OCI-M2 (cell line): Measurements from ENCODE around the gene SCAMP4.

Experiments used
- DNase-seq: peaks from one replicate; lab custom pipeline; 2025; ENCODE audit not compliant: unreplicated experiment; lab: John Stamatoyannopoulos, UW

The SCAMP4 gene

GRCh38 chr19:1935484-1936208 is 30.4 kb downstream of the SCAMP4 start:
- DNase-seq, result no peak

GRCh38 chr19:1936430-1936829 is 31.2 kb downstream of the SCAMP4 start:
- DNase-seq, result no peak

GRCh38 chr19:1936916-1937610 is 31.9 kb downstream of the SCAMP4 start:
- no peak for DNase-seq

- no peak for DNase-seq
These were observed 32.9 kb downstream of the SCAMP4 start for GRCh38 chr19:1938071-1938470.

GRCh38 chr19:1941146-1942077 is 36.2 kb downstream of the SCAMP4 start, which contains the start of gene CSNK1G2:
Gene CSNK1G2, plus strand, starts transcription at chr19:1941172. Its CDS starts 28,601 bp downstream, at chr19:1969773.
- DNase-seq, result no peak

- DNase-seq, result no peak
These were observed 37.1 kb downstream of the SCAMP4 start for GRCh38 chr19:1942078-1942933.

- DNase-seq, result no peak
These were observed 37.8 kb downstream of the SCAMP4 start for GRCh38 chr19:1942934-1943555.

GRCh38 chr19:1943661-1944087 is 38.5 kb downstream of the SCAMP4 start:
- DNase-seq, result no peak

GRCh38 chr19:1944088-1944915 is 39.1 kb downstream of the SCAMP4 start:
- no peak for DNase-seq

- DNase-seq, result no peak
These were observed 39.8 kb downstream of the SCAMP4 start for GRCh38 chr19:1944916-1945561.

GRCh38 chr19:1945899-1946298 is 40.7 kb downstream of the SCAMP4 start:
- no peak for DNase-seq

GRCh38 chr19:1947651-1948209 is 42.5 kb downstream of the SCAMP4 start:
- no peak for DNase-seq

GRCh38 chr19:1949304-1950101 is 44.3 kb downstream of the SCAMP4 start:
- DNase-seq, result no peak

GRCh38 chr19:1950640-1951039 is 45.4 kb downstream of the SCAMP4 start:
- DNase-seq, result no peak

- DNase-seq, result no peak
These were observed 47.4 kb downstream of the SCAMP4 start for GRCh38 chr19:1952635-1953034.

GRCh38 chr19:1953037-1953436 is 47.8 kb downstream of the SCAMP4 start:
- DNase-seq, result no peak

GRCh38 chr19:1953441-1954094 is 48.4 kb downstream of the SCAMP4 start:
- no peak for DNase-seq
